Prostate gland (tissue), 2 donors: ENCODE results near the gene SOHLH1. TPM values are rescaled to one million over a fixed set of nuclear protein-coding genes. Genes with fewer than 3 reads are reported as not detected.

Source experiments
- DNase-seq: peaks from one replicate; pipeline ENCODE4 v3.0.0-alpha.2; 2019; ENCODE audit warnings: low spot score
- H3K27ac ChIP-seq, 2 donors: fragments of 200-600 bp; sonication (generic); 2 replicates each; pipeline ENCODE4 v1.5.1; 2017 to 2019
- H3K27me3 ChIP-seq: fragments of 200-600 bp; sonication (generic); replicated peaks from 2 replicates; pipeline ENCODE4 v1.5.1; 2019; ENCODE audit not compliant: insufficient read depth
- H3K36me3 ChIP-seq, 2 donors: fragments of 200-600 bp; sonication (generic); 1 replicate in 1 of 2; 2 replicates in 1 of 2; pipeline versions ENCODE4 v1.5.1 to v1.8.1; 2017 to 2019
- H3K4me1 ChIP-seq: fragments of 200-600 bp; sonication (generic); replicated peaks from 2 replicates; pipeline ENCODE4 v1.5.1; 2019
- H3K4me3 ChIP-seq, 2 donors: fragments of 200-600 bp; sonication (generic); 2 replicates each; pipeline ENCODE4 v1.5.1; 2017 to 2019
- H3K9me3 ChIP-seq: fragments of 200-600 bp; sonication (generic); 2 replicates; pipeline ENCODE4 v1.5.1; 2017
- CTCF ChIP-seq, 4 experiments: fragments of 200-600 bp in 2 of 4; fragments of 450-650 bp in 2 of 4; sonication (generic) in 2 of 4; IDR thresholded peaks; 1 replicate in 3 of 4; 2 replicates in 1 of 4; pipeline ENCODE4 v1.5.1; 2016 to 2019; ENCODE audit warnings: antibody characterized with exemption in 4 of 4, mild to moderate bottlenecking in 2 of 4, moderate library complexity in 2 of 4
- POLR2A ChIP-seq: fragments of 450-650 bp; IDR thresholded peaks from one replicate; pipeline ENCODE4 v1.6.1; 2016; ENCODE audit warnings: antibody characterized with exemption, mild to moderate bottlenecking
- POLR2AphosphoS5 ChIP-seq: sonication (generic); formaldehyde crosslinking; IDR thresholded peaks from one replicate; pipeline ENCODE4 v1.6.1; 2017; ENCODE audit warnings: antibody characterized with exemption
- WGBS: methylation state at CpG from one replicate; pipeline ENCODE4 v1.1.5; 2018; 5-methylcytosine and 5-hydroxymethylcytosine counted together
- intact Hi-C: fragments of 100-400 bp; cut with DNase I; formaldehyde crosslinking; loops from one replicate; pipeline ENCODE4 v1.14.2; 2022
- total RNA-seq, 2 donors: library from RNA; depleted of rRNA; stranded (reverse); fragments of >200 nt; gene quantifications; one replicate each; pipeline ENCODE4 v1.1.0, GENCODE V29; 2016

Gene SOHLH1
- total RNA-seq, 2 donors from 2014 or later, result 16.8 TPM; not detected in 1

GRCh38 chr9:135712613-135713295 lies 13.5 kb upstream of the SOHLH1 start:
- no peak for DNase-seq
- Histone ChIP-seq H3K4me1 (no peaks in the 10 kb centered on the region), H3K27ac (no peak overlapping the region), H3K9me3 (no peaks in the 10 kb centered on the region), H3K4me3 (no peak overlapping the region), H3K36me3 (no peaks in the 10 kb centered on the region), H3K27me3 (peaks cover 24% of the 10 kb centered on the region)
- intact Hi-C loops, result no loop called here
- WGBS, result 44% methylated on average over 15 of the region's 16 CpGs
- TF ChIP-seq CTCF (IDR thresholded peaks at IDR 0.05) (no peak), POLR2A (no peak), POLR2AphosphoS5 (no peak)

- Histone ChIP-seq H3K27me3 (peaks cover 19% of the 10 kb centered on the region), H3K4me3 (no peak overlapping the region), H3K36me3 (no peaks in the 10 kb centered on the region), H3K4me1 (no peaks in the 10 kb centered on the region), H3K9me3 (no peaks in the 10 kb centered on the region), H3K27ac (no peak overlapping the region)
- WGBS, result 90% methylated on average over 10 of the region's 10 CpGs
- intact Hi-C loops, result no loop called here
- no peak for DNase-seq
- TF ChIP-seq CTCF (IDR thresholded peaks at IDR 0.05) (no peak), POLR2AphosphoS5 (no peak), POLR2A (no peak)
Measured at GRCh38 chr9:135711881-135712280, 12.6 kb upstream of the SOHLH1 start.

GRCh38 chr9:135711391-135711790 lies 12.1 kb upstream of the SOHLH1 start:
- Histone ChIP-seq H3K27ac (no peak overlapping the region), H3K4me3 (no peak overlapping the region), H3K36me3 (no peaks in the 10 kb centered on the region), H3K27me3 (peaks cover 21% of the 10 kb centered on the region), H3K9me3 (no peaks in the 10 kb centered on the region), H3K4me1 (no peaks in the 10 kb centered on the region)
- no peak for TF ChIP-seq POLR2AphosphoS5
- TF ChIP-seq POLR2A, result no peak
- TF ChIP-seq CTCF (IDR thresholded peaks at IDR 0.05), result no peak
- WGBS, result 70% methylated on average over 11 of the region's 12 CpGs
- intact Hi-C loops, result no loop called here
- no peak for DNase-seq

- TF ChIP-seq POLR2A (no peak), POLR2AphosphoS5 (no peak), CTCF (IDR thresholded peaks at IDR 0.05) (no peak)
- Histone ChIP-seq H3K4me3 (no peak overlapping the region), H3K36me3 (no peaks in the 10 kb centered on the region), H3K4me1 (no peaks in the 10 kb centered on the region), H3K27ac (no peak overlapping the region), H3K27me3 (peaks cover 11% of the 10 kb centered on the region), H3K9me3 (no peaks in the 10 kb centered on the region)
- intact Hi-C loops, result no loop called here
- no peak for DNase-seq
- WGBS, result 91% methylated on average over 4 of the region's 4 CpGs
Measured at GRCh38 chr9:135708164-135708563, 8.9 kb upstream of the SOHLH1 start.
